K562 (cell line): ENCODE data around the gene PPP1R13B. TPM values are rescaled to one million over a fixed set of nuclear protein-coding genes. Genes with fewer than 3 reads are reported as not detected.

Source experiments
- ATAC-seq: fragments of 200-7000 bp; cut with Tn5 transposase; 3 replicates; pipeline ENCODE4 v1.9.1; 2020; ENCODE audit warnings: moderate library complexity
- BruUV-seq: library from RNA; stranded (reverse); fragments of 400-500 nt; replicated peaks from 2 replicates; lab custom pipeline; 2021; lab: Mats Ljungman, UMichigan
- CTCF ChIA-PET: fragments of 300-600 bp; formaldehyde crosslinking; extraction: SDS; loops from one replicate; lab custom pipeline; 2021; ENCODE audit warnings: low intra/inter-chr PET ratio; lab: Yijun Ruan, JAX
- POLR2A ChIA-PET: fragments of 300-600, 350-650 bp; sonication (Branson Sonifier 250); formaldehyde crosslinking; extraction: SDS; loops from one replicate; lab custom pipeline; 2021; ENCODE audit warnings: antibody characterized with exemption, inconsistent platforms; lab: Yijun Ruan, JAX
- DNase-seq, 4 experiments: peaks; one replicate each; pipeline versions ENCODE4 v3.0.0 to v3.0.0-alpha.2; 2011 to 2018; ENCODE audit warnings: low spot score in 3 of 4, mixed read lengths in 3 of 4; ENCODE audit errors: extremely low read depth in 1 of 4
- FAIRE-seq: peaks from 2 replicates; lab custom pipeline; 2011; peaks lifted over from hg19 to GRCh38; lab: Jason Lieb, UNC
- H2AFZ ChIP-seq: 2 replicates; pipeline ENCODE4 v1.6.0; 2011; ENCODE audit warnings: low read depth, low read length, control low read depth, inconsistent platforms
- H3K27ac ChIP-seq: fragments of 200-600 bp; 3 replicates; pipeline ENCODE4 v1.8.0; 2011; ENCODE audit warnings: low read depth, mild to moderate bottlenecking, control low read depth, inconsistent platforms, low read length, moderate library complexity, mixed read lengths; ENCODE audit errors: extremely low read depth
- H3K27me3 ChIP-seq, 2 experiments: fragments of 300-600 bp in 1 of 2; 2 replicates in 1 of 2; 3 replicates in 1 of 2; pipeline versions ENCODE4 v1.6.0 to v1.8.0; 2011; ENCODE audit warnings: inconsistent platforms in 2 of 2, low read length in 2 of 2, mild to moderate bottlenecking in 1 of 2, mixed read lengths in 1 of 2, moderate library complexity in 1 of 2; ENCODE audit not compliant: control insufficient read depth in 2 of 2, insufficient read depth in 2 of 2
- H3K36me3 ChIP-seq: fragments of 300-600 bp; 3 replicates; pipeline ENCODE4 v1.8.0; 2011; ENCODE audit warnings: mild to moderate bottlenecking, low read length, inconsistent platforms; ENCODE audit not compliant: control insufficient read depth, insufficient read depth
- H3K4me1 ChIP-seq, 2 experiments: fragments of 200-600 bp in 1 of 2; replicated peaks in 1 of 2; 2 replicates in 1 of 2; 3 replicates in 1 of 2; pipeline versions ENCODE4 v1.5.1 to v1.8.0; 2011; ENCODE audit warnings: inconsistent platforms in 2 of 2, low read length in 2 of 2, mild to moderate bottlenecking in 1 of 2, mixed read lengths in 1 of 2, moderate library complexity in 1 of 2; ENCODE audit not compliant: control insufficient read depth in 2 of 2, insufficient read depth in 2 of 2
- H3K4me2 ChIP-seq: 2 replicates; pipeline ENCODE4 v1.6.1; 2011; ENCODE audit warnings: low read length, control low read depth, inconsistent platforms, mixed read lengths; ENCODE audit not compliant: insufficient read depth
- H3K4me3 ChIP-seq: fragments of 200-600 bp; sonication (generic), shearing (Covaris generic); 2 replicates; pipeline ENCODE4 v1.5.1; 2016; ENCODE audit warnings: control low read depth, inconsistent platforms
- H3K79me2 ChIP-seq: fragments of 200-600 bp; 3 replicates; pipeline ENCODE4 v1.8.0; 2011; ENCODE audit warnings: low read length, inconsistent platforms; ENCODE audit not compliant: control insufficient read depth, insufficient read depth
- H3K9ac ChIP-seq, 2 experiments: 2 replicates each; pipeline versions ENCODE4 v1.6.0 to v1.6.1; 2011; ENCODE audit warnings: low read depth in 2 of 2, low read length in 2 of 2, control low read depth in 1 of 2, inconsistent platforms in 1 of 2, mild to moderate bottlenecking in 1 of 2, mixed read lengths in 1 of 2; ENCODE audit not compliant: insufficient read depth in 1 of 2
- H3K9me1 ChIP-seq: one replicate; pipeline ENCODE4 v1.6.0; 2011; ENCODE audit warnings: inconsistent platforms, mild to moderate bottlenecking, low read length, moderate library complexity; ENCODE audit not compliant: control insufficient read depth, insufficient read depth
- H3K9me3 ChIP-seq: replicated peaks from 2 replicates; pipeline ENCODE4 v1.5.1; 2011; ENCODE audit warnings: low read depth, low read length, inconsistent platforms; ENCODE audit not compliant: control insufficient read depth, insufficient read depth
- H4K20me1 ChIP-seq: replicated peaks from 2 replicates; pipeline ENCODE4 v1.6.1; 2011; ENCODE audit warnings: low read length, inconsistent platforms, mixed read lengths; ENCODE audit not compliant: control insufficient read depth, insufficient read depth
- BRD4 ChIP-seq: fragments of 200-600 bp; sonication (generic); IDR thresholded peaks from 2 replicates; pipeline ENCODE4 v1.6.1; 2017; ENCODE audit warnings: inconsistent platforms
- CEBPG ChIP-seq, 3 experiments: fragments of 200-800 bp in 1 of 3; sonication (Bioruptor generic) in 1 of 3; sonication (generic) in 1 of 3; formaldehyde crosslinking in 1 of 3; IDR thresholded peaks in 2 of 3; conservative IDR thresholded peaks in 1 of 3; 2 replicates each; pipeline versions ENCODE4 v1.6.1 to v1.8.0; 2016 to 2022; ENCODE audit warnings: missing compliant biosample characterization in 2 of 3, missing genetic modification characterization in 2 of 3, mild to moderate bottlenecking in 1 of 3, missing genetic modification reagents in 1 of 3
- FOXJ3 ChIP-seq: sonication (generic); formaldehyde crosslinking; IDR thresholded peaks from 2 replicates; pipeline ENCODE4 v1.4.0; 2020; ENCODE audit warnings: mild to moderate bottlenecking, missing genetic modification reagents
- ILF3 ChIP-seq: fragments of 450-650 bp; IDR thresholded peaks from 2 replicates; pipeline ENCODE4 v1.6.1; 2018; ENCODE audit warnings: antibody characterized with exemption, mild to moderate bottlenecking, moderate library complexity, borderline replicate concordance
- KDM2B ChIP-seq: fragments of 250-450 bp; sonication (Bioruptor Pico); IDR thresholded peaks from 2 replicates; pipeline ENCODE4 v1.8.0; 2021; ENCODE audit warnings: mild to moderate bottlenecking, moderate library complexity
- NFXL1 ChIP-seq: fragments of 450-650 bp; formaldehyde crosslinking; IDR thresholded peaks from 2 replicates; pipeline ENCODE4 v1.4.0; 2021; ENCODE audit warnings: mild to moderate bottlenecking
- TEAD1 ChIP-seq, 2 experiments: fragments of 450-650 bp in 1 of 2; sonication (generic) in 1 of 2; formaldehyde crosslinking; IDR thresholded peaks; 2 replicates each; pipeline versions ENCODE4 v1.4.0 to v1.8.0; 2020 to 2022; ENCODE audit warnings: mild to moderate bottlenecking in 2 of 2, missing genetic modification reagents in 1 of 2
- ZNF507 ChIP-seq: conservative IDR thresholded peaks from 2 replicates; pipeline ENCODE4 v1.6.1; 2017; ENCODE audit warnings: missing genetic modification characterization, missing compliant biosample characterization
- WGBS: fragments of 100-300 bp; shearing (Covaris generic); methylation state at CpG from one replicate; pipeline ENCODE4 v1.1.6; 2016; ENCODE audit warnings: low coverage, mixed read lengths; ENCODE audit not compliant: insufficient coverage; ENCODE audit errors: missing lambda C conversion rate; 5-methylcytosine and 5-hydroxymethylcytosine counted together
- in situ Hi-C: fragments of 300-500 bp; cut with MboI; formaldehyde crosslinking; loops from 4 replicates; pipeline ENCODE4 v1.15.0; 2018; ENCODE audit warnings: inconsistent platforms, mixed read lengths
- intact Hi-C: fragments of 100-400 bp; cut with micrococcal nuclease; formaldehyde crosslinking; loops from 2 replicates; pipeline ENCODE4 v1.14.2; 2022
- polyA plus RNA-seq, 8 experiments: library from polyadenylated mRNA; depleted of rRNA in 4 of 8; stranded (reverse) in 5 of 8; unstranded in 3 of 8; fragments of >200 nt; fragmentation: Nextera tagmentation in 2 of 8; fragmentation: Illumina TruSeq in 1 of 8; extraction: Ambion mirVana in 2 of 8; extraction: Trizol in 1 of 8; gene quantifications; 2 replicates each; pipeline versions ENCODE4 v1.2.1 to v1.2.3, GENCODE V29; 2011 to 2014; ENCODE audit warnings: inconsistent platforms in 1 of 8, missing spikeins in 1 of 8
- total RNA-seq, 7 experiments: library from RNA; depleted of rRNA in 6 of 7; stranded (reverse); fragments of >200 nt in 6 of 7; fragmentation: Illumina TruSeq in 2 of 7; extraction: Trizol in 2 of 7; gene quantifications; 2 replicates each; pipeline versions ENCODE4 v1.2.1 to v1.2.3, GENCODE V29; 2011 to 2021; ENCODE audit warnings: low replicate concordance in 1 of 7
- TF ChIP-seq, protein P1 (sequence below), 2 experiments: fragments of 450-650 bp; formaldehyde crosslinking in 1 of 2; IDR thresholded peaks; 2 replicates each; pipeline versions ENCODE4 v1.4.0 to v1.6.1; 2014 to 2020; ENCODE audit warnings: mild to moderate bottlenecking in 2 of 2, borderline replicate concordance in 1 of 2, low read depth in 1 of 2
- TF ChIP-seq, protein P2 (sequence below): sonication (generic); IDR thresholded peaks from 2 replicates; pipeline ENCODE4 v1.6.1; 2016

Gene PPP1R13B
- total and polyA plus RNA-seq, 9 of the 15 experiments (the other 6 are each of a cell fraction or from before 2014, with no cell fraction given): 0.03 to 1.7 (median 0.15) TPM

DNA sequence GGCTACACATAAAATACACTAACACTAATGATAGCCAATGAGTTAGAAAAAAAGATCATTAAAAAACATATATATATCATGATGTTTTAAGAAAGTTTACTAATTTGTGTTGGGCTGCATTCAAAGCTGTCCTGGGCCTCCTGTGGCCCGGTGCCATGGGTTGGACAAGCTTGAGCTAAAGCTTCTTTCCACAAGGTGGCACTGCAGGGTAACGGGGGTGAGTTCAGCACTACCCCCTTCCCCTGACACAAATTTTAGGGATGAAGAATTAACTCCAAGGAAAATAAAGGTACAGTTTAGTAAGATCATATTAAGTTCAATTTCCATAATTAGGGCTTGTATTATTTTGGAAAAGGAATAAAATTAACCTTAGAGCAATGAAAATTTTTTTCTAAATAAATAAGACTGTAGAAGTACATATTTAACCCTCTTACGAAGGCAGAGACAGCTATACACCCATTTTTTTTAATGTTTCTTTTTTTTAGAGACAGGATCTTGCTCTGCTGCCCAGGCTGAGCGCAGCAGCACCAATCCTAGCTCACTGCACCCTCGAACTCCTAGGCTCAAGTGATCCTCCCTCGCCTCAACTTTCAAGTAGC, 38.9 kb downstream of the PPP1R13B start:
- Histone ChIP-seq H3K27me3 (peaks cover 0 to 3% of the 10 kb centered on the region in 2 experiments; a peak in 1 of 5 replicates), H3K4me3 (no peak overlapping the region), H3K9me3 (no peaks in the 10 kb centered on the region), H3K4me2 (no peak overlapping the region), H3K79me2 (no peaks in the 10 kb centered on the region), H3K4me1 (no peaks in the 10 kb centered on the region), H3K9me1 (no peaks in the 10 kb centered on the region), H3K36me3 (no peaks in the 10 kb centered on the region), H2AFZ (no peak overlapping the region), H4K20me1 (no peaks in the 10 kb centered on the region), H3K9ac (no peak overlapping the region), H3K27ac (no peak overlapping the region)
- ChIA-PET POLR2A (interaction anchor here (0.6 kb wide), 1 partner anchor 214 kb away, joined by 3 read pairs; no protein-coding TSS in a partner anchor), CTCF (interaction anchor here (0.6 to 1.8 kb wide), 5 partner anchors 92 to 546 kb away, joined by 3 to 10 read pairs (median 4); no protein-coding TSS in a partner anchor)
- FAIRE-seq (peak; percentile 90), DNase-seq (peak; percentile 53 to 77 (median 55)), ATAC-seq (peak; percentile 97)
- intact Hi-C loops (loop anchor here (1.0 to 5.0 kb wide), 2 partner anchors 104 to 172 kb away; no protein-coding TSS in a partner anchor), in situ Hi-C loops (loop anchor here (5.0 kb wide), 2 partner anchors 104 to 174 kb away; no protein-coding TSS in a partner anchor)
- WGBS: 13% methylated on average over 4 of the region's 6 CpGs
- no TSS peak for BruUV-seq
- no peak for TF ChIP-seq NFXL1 (CRISPR knock-in tag)
- TF ChIP-seq, protein P1, sequence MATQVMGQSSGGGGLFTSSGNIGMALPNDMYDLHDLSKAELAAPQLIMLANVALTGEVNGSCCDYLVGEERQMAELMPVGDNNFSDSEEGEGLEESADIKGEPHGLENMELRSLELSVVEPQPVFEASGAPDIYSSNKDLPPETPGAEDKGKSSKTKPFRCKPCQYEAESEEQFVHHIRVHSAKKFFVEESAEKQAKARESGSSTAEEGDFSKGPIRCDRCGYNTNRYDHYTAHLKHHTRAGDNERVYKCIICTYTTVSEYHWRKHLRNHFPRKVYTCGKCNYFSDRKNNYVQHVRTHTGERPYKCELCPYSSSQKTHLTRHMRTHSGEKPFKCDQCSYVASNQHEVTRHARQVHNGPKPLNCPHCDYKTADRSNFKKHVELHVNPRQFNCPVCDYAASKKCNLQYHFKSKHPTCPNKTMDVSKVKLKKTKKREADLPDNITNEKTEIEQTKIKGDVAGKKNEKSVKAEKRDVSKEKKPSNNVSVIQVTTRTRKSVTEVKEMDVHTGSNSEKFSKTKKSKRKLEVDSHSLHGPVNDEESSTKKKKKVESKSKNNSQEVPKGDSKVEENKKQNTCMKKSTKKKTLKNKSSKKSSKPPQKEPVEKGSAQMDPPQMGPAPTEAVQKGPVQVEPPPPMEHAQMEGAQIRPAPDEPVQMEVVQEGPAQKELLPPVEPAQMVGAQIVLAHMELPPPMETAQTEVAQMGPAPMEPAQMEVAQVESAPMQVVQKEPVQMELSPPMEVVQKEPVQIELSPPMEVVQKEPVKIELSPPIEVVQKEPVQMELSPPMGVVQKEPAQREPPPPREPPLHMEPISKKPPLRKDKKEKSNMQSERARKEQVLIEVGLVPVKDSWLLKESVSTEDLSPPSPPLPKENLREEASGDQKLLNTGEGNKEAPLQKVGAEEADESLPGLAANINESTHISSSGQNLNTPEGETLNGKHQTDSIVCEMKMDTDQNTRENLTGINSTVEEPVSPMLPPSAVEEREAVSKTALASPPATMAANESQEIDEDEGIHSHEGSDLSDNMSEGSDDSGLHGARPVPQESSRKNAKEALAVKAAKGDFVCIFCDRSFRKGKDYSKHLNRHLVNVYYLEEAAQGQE (IDR thresholded peaks at IDR 0.05; ENCODE audit: borderline replicate concordance): peak; percentile 78; the same call in 1 of the 2 replicates
- TF ChIP-seq, protein P1 (CRISPR knock-in tag; IDR thresholded peaks at IDR 0.05; ENCODE audit: low read depth): no peak
- no peak for TF ChIP-seq BRD4
- TF ChIP-seq ILF3: no peak
- TF ChIP-seq ZNF507 (tag): no peak
- TF ChIP-seq FOXJ3 (CRISPR knock-in tag): no peak
- TF ChIP-seq, protein P2, sequence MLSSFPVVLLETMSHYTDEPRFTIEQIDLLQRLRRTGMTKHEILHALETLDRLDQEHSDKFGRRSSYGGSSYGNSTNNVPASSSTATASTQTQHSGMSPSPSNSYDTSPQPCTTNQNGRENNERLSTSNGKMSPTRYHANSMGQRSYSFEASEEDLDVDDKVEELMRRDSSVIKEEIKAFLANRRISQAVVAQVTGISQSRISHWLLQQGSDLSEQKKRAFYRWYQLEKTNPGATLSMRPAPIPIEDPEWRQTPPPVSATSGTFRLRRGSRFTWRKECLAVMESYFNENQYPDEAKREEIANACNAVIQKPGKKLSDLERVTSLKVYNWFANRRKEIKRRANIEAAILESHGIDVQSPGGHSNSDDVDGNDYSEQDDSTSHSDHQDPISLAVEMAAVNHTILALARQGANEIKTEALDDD: no peak
- TF ChIP-seq KDM2B (CRISPR knock-in tag): no peak
- no peak for TF ChIP-seq TEAD1 (CRISPR knock-in tag; IDR thresholded peaks at IDR 0.05)
- no peak for TF ChIP-seq CEBPG (CRISPR knock-in tag; IDR thresholded peaks at IDR 0.05)
- no peak for TF ChIP-seq CEBPG (tag; conservative IDR thresholded peaks at IDR 0.05 in 1 of 2, IDR thresholded peaks at IDR 0.05 in 1 of 2)
